HepG2 (cell line): ENCODE results near the gene SIGLEC10. TPM values are rescaled to one million over a fixed set of nuclear protein-coding genes. Genes with fewer than 3 reads are reported as not detected.
A peak's percentile ranks its signal among the peaks of the same experiment; 100 is the strongest.

Source experiments
- AGO2 ChIP-seq: fragments of 200-400 bp; formaldehyde crosslinking; optimal IDR thresholded peaks from 2 replicates; pipeline ENCODE3; 2017; ENCODE audit warnings: mild to moderate bottlenecking, low read depth, low read length, moderate library complexity
- CEBPG ChIP-seq: IDR thresholded peaks from 2 replicates; pipeline ENCODE4 v1.6.1; 2016
- E2F5 ChIP-seq: sonication (generic); formaldehyde crosslinking; conservative IDR thresholded peaks from 2 replicates; pipeline ENCODE4 v1.4.0; 2020; ENCODE audit warnings: missing genetic modification reagents
- IRF1 ChIP-seq: sonication (generic); formaldehyde crosslinking; IDR thresholded peaks from 2 replicates; pipeline ENCODE4 v1.4.0; 2020; ENCODE audit warnings: low read depth, mild to moderate bottlenecking, missing genetic modification reagents
- NR2F6 ChIP-seq, 2 experiments: IDR thresholded peaks; 2 replicates each; pipeline ENCODE4 v1.6.1; 2016; ENCODE audit warnings: antibody characterized with exemption in 1 of 2, mild to moderate bottlenecking in 1 of 2
- SCMH1 ChIP-seq: sonication (generic); formaldehyde crosslinking; IDR thresholded peaks from 2 replicates; pipeline ENCODE4 v1.9.0; 2021; ENCODE audit warnings: missing genetic modification reagents, mild to moderate bottlenecking, borderline replicate concordance
- TFDP2 ChIP-seq: sonication (generic); formaldehyde crosslinking; IDR thresholded peaks from 2 replicates; pipeline ENCODE4 v1.4.0; 2020; ENCODE audit warnings: missing genetic modification reagents
- U2AF2 ChIP-seq: fragments of 200-400 bp; formaldehyde crosslinking; IDR thresholded peaks from 2 replicates; pipeline ENCODE4 v1.6.1; 2017; ENCODE audit warnings: low read depth, mild to moderate bottlenecking, low read length
- ZBTB37 ChIP-seq: sonication (generic); formaldehyde crosslinking; IDR thresholded peaks from 2 replicates; pipeline ENCODE4 v1.4.0; 2020; ENCODE audit warnings: mild to moderate bottlenecking, missing genetic modification reagents
- ZMAT3 ChIP-seq: sonication (generic); formaldehyde crosslinking; conservative IDR thresholded peaks from 2 replicates; pipeline ENCODE4 v1.7.0; 2021; ENCODE audit warnings: missing genetic modification reagents
- ZNF205 ChIP-seq: IDR thresholded peaks from 2 replicates; pipeline ENCODE4 v1.6.1; 2018; ENCODE audit warnings: missing biosample characterization, missing genetic modification reagents
- ZNF367 ChIP-seq: sonication (generic); formaldehyde crosslinking; IDR thresholded peaks from 2 replicates; pipeline ENCODE4 v1.4.0; 2020; ENCODE audit warnings: missing genetic modification reagents, borderline replicate concordance
- ZNF556 ChIP-seq: sonication (generic); formaldehyde crosslinking; IDR thresholded peaks from 2 replicates; pipeline ENCODE4 v1.4.0; 2020; ENCODE audit warnings: mild to moderate bottlenecking, missing genetic modification reagents, borderline replicate concordance
- ZNF687 ChIP-seq: sonication (generic); formaldehyde crosslinking; IDR thresholded peaks from 2 replicates; pipeline ENCODE4 v1.5.1; 2020; ENCODE audit warnings: mild to moderate bottlenecking, missing genetic modification reagents, moderate library complexity
- ZNF792 ChIP-seq: IDR thresholded peaks from 2 replicates; pipeline ENCODE4 v1.6.1; 2016
- ZSCAN12 ChIP-seq: sonication (generic); formaldehyde crosslinking; IDR thresholded peaks from 2 replicates; pipeline ENCODE4 v1.9.0; 2021; ENCODE audit warnings: mild to moderate bottlenecking, missing genetic modification reagents
- ZXDC ChIP-seq: sonication (generic); formaldehyde crosslinking; IDR thresholded peaks from 2 replicates; pipeline ENCODE4 v1.5.0; 2020; ENCODE audit warnings: mild to moderate bottlenecking, missing genetic modification reagents
- polyA plus RNA-seq, 8 experiments: library from polyadenylated mRNA; depleted of rRNA in 3 of 8; stranded (reverse) in 7 of 8; unstranded in 1 of 8; fragments of >200 nt; fragmentation: Illumina TruSeq in 4 of 8; extraction: Trizol in 4 of 8; gene quantifications; 2 replicates each; pipeline versions ENCODE4 v1.2.1 to v1.2.3, GENCODE V29; 2011 to 2016; ENCODE audit warnings: low read depth in 4 of 8, missing spikeins in 1 of 8, mixed read lengths in 1 of 8; ENCODE audit not compliant: insufficient read depth in 1 of 8
- total RNA-seq, 5 experiments: library from RNA; depleted of rRNA; stranded (reverse); fragments of >200 nt; fragmentation: Illumina TruSeq; extraction: Trizol; gene quantifications; 2 replicates each; pipeline ENCODE4 v1.2.3, GENCODE V29; 2016; ENCODE audit warnings: low read depth in 1 of 5

Gene SIGLEC10
- total and polyA plus RNA-seq, 2 of the 13 experiments (the other 11 are each of a cell fraction or from before 2014, with no cell fraction given), result not detected

- TF ChIP-seq TFDP2 (CRISPR knock-in tag) (no peak; the same call in 1 of the 2 replicates), CEBPG (CRISPR knock-in tag) (no peak), ZNF367 (CRISPR knock-in tag) (no peak), ZNF687 (CRISPR knock-in tag) (peak; percentile 95), ZNF205 (CRISPR knock-in tag) (peak; percentile 36; the same call in 1 of the 2 replicates), IRF1 (0 out of 2 replicates have a peak, but pooled peaks have one; percentile 58), ZMAT3 (CRISPR knock-in tag) (0 out of 2 replicates have a peak, but pooled peaks have one; percentile 35), SCMH1 (CRISPR knock-in tag) (no peak), E2F5 (CRISPR knock-in tag) (no peak), U2AF2 (no peak), NR2F6 (IDR thresholded peaks at IDR 0.05) (no peak), NR2F6 (CRISPR knock-in tag; IDR thresholded peaks at IDR 0.05) (peak; percentile 12), AGO2 (peak; percentile 98), ZSCAN12 (no peak), ZNF792 (CRISPR knock-in tag) (peak; percentile 58), ZNF556 (CRISPR knock-in tag) (peak; percentile 72; the same call in 1 of the 2 replicates), ZXDC (no peak), ZBTB37 (CRISPR knock-in tag) (no peak)
Observed at GRCh38 chr19:51367565-51368365, 49.7 kb downstream of the SIGLEC10 start (continued).
